SU-DHL-6 (cell line): ENCODE measurements around the gene PDHX.

ENCODE experiments used
- EZH2phosphoT487 ChIP-seq: fragments of 200-600 bp; sonication (generic), shearing (Covaris generic); conservative IDR thresholded peaks from 2 replicates; pipeline ENCODE4 v1.6.1; 2018; ENCODE audit warnings: mild to moderate bottlenecking, antibody characterized with exemption, low read length, moderate library complexity, mixed read lengths
- TF ChIP-seq, protein P1 (sequence below): fragments of 200-600 bp; sonication (generic); IDR thresholded peaks from one replicate; pipeline ENCODE4 v1.5.1; 2017; ENCODE audit warnings: antibody characterized with exemption, mild to moderate bottlenecking, low read length, moderate library complexity; ENCODE audit not compliant: insufficient read depth, poor library complexity, severe bottlenecking

DNA sequence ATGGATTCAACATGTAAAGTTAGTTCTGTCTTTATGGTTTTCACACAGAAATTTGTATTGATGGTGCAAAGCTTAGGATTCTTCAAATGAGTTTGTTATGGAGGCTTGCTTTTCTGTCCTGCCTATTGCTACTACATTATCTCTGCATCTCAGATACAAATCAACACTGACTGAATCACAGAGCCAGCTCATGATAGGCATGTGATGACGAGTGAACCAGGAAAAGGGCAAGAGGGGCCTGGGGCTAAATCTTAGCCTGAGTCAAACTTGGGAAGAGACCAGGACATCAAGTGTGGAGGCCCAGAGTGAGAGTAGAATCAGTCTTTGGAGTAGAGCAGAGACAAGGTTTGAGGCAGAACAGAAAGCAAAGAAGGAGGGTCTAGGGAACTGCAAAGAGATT lies 115.4 kb downstream of the PDHX start:
- TF ChIP-seq, protein P1, sequence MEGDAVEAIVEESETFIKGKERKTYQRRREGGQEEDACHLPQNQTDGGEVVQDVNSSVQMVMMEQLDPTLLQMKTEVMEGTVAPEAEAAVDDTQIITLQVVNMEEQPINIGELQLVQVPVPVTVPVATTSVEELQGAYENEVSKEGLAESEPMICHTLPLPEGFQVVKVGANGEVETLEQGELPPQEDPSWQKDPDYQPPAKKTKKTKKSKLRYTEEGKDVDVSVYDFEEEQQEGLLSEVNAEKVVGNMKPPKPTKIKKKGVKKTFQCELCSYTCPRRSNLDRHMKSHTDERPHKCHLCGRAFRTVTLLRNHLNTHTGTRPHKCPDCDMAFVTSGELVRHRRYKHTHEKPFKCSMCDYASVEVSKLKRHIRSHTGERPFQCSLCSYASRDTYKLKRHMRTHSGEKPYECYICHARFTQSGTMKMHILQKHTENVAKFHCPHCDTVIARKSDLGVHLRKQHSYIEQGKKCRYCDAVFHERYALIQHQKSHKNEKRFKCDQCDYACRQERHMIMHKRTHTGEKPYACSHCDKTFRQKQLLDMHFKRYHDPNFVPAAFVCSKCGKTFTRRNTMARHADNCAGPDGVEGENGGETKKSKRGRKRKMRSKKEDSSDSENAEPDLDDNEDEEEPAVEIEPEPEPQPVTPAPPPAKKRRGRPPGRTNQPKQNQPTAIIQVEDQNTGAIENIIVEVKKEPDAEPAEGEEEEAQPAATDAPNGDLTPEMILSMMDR, result no peak
- no peak for TF ChIP-seq EZH2phosphoT487
